GM21529 (cell line): ENCODE results near the gene STMN3.
"Not testable (repeated sequence)": the region's sequence is repeated elsewhere in the genome, so short reads cannot be mapped to it uniquely, and the experiment has no call there.

Experiments
- ATAC-seq: cut with Tn5 transposase; IDR thresholded peaks from one replicate; pipeline ENCODE4 v1.9.1; 2021; ENCODE audit not compliant: unreplicated experiment

The STMN3 gene

DNA sequence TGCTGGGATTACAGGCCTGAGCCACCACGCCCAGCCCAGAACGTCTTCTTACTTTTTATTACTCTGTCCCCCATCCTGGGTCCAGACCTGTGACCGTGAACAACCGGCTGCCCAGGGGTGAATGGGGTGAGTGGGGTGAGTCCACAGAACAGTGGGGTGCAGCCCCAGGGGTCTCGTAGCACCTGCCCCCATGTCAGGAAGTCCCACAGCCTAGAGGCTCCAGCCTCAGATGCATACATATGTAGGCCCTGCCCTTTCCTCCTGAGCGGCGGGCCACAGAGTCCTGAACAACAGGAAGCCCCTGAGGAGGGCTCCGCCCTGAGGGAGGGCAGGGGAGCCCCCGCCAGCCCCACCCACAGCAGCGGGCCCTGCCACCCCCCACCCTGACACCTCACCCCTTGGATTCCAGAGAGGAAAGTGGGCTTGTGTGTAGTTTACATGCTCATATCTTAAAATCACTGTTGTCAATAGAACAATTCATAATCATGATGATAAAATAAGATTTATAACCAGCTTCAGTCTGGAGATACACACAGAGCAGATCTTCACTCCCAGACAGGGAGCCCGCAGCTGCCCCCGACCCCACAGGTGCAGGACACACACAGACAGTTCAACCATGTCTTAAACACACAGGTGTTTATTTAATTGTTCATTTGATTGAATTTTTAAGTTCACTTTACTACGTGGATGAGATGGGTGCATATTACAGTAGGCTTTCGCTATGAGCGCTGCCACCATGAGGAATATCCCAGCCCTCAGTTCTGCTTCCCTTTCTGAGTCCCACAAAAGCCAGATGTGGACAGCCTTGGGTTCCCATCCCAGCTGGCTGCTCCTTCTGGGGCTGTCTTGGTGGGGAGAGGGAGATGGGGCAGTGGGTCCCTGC, 13.9 kb downstream of the STMN3 start:
- no peak for ATAC-seq

DNA sequence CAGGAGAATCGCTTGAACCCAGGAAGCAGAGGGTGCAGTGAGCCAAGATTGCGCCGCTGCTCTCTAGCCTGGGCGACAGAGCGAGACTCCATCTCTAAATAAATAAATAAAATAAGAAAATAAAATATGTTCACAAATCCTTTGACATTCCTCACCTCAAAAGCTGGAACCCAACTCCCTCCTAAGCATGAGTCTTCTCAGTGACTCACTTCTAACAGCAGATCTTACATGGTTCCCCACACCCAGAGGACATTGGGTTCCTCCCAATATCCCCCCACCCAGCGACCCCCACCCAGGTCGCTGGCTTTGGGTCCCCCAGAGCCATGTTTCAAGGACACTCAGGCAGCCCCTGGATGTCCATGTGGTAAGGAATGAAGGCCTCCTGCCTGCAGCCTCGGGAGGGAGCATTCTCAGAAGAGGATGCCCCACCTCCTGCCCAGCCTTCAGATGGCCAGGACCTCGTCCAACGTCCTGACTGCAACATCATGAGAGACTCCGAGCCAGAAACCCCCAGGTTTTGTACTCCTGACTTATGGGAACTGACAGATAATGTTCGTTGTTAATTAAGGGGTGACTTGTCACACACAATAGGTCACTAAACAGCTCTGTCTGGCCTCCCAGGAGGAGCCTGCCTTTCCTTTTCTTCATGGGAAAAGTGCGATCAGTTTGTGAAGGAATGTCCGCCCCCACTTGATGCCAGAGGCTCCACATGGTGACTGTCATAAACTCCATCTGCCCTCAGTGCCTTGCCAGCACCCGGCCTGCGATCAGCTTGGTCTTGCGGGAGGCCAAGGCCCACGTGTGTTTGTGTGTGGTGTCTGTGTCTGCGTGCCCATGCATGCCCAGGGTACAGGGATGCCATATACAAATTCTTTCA, 16.2 kb downstream of the STMN3 start:
- ATAC-seq: no peak

DNA sequence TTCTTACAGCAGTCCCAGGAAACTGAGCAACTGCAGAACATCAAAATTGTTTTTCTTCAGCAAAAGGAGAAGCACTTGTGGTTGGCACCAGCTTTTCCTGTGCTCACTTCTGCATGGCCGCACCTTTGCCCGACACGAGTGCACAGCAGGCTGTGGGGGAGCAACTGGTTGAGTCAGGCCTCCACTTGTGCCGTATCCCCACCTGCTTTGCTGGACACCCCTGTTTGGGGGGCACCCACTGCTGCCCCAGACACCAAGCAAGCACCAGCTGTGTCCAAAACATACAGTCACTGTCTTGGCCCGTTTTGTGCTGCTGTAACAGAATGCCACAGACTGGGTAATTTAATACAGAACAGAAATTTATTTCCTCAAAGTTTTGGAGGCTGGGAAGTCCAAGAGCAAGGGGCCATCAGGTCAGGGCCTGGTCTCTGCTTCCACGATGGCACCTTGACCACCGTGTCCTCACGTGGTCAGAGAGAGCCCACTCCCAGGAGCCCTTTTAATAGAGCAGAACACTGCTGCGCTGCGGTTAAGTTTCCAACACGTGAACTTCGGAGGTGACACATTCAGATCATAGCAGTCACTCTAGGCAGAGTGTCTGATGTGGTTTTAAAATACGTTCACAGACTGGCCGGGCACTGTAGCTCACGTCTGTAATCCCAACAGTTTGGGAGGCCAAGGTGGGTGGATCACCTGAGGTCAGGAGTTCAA, 17.6 kb downstream of the STMN3 start:
- no peak for ATAC-seq

DNA sequence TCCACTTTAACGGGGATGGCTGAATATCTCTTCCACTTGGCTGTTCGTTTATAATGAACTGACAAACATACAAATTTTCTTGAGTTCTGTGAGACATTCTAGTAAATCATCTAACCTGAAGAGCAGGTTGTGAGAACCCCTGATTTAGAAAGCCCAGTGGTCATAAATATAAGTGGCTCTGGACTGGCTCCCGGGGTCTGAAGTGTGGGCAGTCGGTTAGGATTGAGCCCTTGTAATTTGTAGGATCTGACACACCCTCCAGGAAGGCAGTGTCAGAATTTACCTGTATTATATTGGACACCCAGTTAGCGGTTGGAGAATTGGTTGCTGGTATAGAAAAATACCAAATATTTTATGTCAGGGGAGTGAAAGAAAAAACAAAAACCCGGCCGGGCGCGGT, 19.5 kb downstream of the STMN3 start:
- ATAC-seq: no peak

DNA sequence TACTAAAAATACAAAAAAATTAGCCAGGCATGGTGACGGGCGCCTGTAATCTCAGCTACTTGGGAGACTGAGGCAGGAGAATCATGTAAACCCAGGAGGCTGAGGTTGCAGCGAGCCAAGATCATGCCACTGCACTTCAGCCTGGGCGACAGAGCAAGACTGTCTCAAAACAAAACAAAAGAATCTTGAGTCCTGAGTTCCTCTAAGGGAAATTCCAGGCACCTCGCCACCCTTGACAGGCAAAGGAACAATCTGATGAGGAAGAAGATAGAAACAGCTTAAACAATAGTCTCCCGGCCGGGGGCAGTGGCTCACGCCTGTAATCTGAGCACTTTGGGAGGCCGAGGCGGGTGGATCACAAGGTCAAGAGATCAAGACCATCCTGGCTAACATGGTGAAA, 21.8 kb downstream of the STMN3 start:
- not testable (repeated sequence) for ATAC-seq

DNA sequence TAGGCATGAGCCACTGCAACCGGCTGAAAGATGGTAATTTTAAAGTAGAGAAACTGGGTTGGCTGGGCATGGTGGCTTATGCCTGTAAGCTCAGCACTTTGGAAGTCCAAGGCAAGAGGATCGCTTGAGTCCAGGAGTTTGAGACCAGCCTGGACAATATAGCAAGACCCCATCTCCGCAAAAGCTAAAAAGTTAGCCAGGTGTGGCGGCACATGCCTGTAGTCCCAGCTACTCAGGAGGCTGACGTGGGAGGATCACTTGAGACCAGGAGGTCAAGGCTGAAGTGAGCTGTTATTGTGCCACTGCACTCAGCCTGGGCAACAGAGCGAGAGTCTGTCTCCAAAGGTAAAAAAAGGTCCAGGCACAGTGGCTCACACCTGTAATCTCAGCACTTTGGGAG, 22.3 kb downstream of the STMN3 start:
- ATAC-seq: not testable (repeated sequence)

DNA sequence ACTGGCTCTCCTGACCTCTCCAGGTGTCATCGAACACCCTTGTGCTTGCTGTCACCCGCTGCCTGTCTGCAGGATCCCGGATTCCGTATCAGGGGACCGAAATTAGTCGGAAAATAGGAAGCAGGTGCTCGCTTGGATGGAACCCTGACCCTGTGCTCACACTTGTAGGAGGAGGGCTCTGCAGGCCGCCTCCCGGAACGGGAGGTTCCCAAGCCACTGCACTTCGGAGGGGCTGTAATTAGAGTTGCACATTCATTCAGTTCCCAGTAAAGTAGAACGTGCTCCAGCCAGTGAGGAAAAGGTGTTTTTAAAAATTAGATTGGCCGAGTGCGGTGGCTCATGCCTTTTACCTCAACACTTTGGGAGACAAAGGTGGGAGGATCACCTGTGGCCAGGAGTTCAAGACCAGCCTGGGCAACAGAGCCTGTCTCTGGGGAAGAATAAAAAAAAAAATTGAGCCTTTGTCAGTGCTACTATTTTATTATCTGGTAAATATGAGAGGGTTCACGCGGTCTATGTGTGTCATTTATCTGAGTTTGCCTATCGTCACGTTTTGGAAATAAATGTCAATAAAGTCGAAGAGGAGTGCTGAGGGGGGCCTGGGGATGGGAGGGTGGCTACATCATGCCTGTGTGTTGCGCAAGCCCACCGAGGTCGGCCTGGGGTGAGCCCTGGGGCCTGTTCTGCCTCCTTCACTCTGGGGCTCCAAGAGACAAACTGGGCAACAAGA, 24.8 kb downstream of the STMN3 start:
- no peak for ATAC-seq

DNA sequence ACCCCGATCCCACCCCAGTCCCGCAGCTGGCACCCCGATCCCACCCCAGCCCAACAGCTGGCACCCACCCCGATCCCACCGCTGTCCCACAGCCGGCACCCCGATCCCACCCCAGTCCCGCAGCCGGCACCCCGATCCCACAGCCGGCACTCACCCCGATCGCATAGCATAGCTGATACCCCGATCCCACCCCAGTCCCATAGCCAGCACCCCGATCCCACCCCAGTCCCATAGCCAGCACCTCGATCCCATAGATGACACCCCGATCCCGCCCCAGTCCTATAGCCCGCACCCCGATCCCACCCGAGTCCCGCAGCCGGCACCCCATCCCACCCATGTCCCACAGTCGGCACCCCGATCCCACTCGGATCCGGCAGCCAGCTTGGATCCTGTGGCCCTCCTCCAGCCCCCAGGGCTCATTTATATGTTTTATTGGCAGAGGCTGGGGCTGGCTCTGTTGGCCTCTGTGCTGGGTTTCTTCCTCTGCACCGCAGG, 25.4 kb downstream of the STMN3 start:
- ATAC-seq: no peak

DNA sequence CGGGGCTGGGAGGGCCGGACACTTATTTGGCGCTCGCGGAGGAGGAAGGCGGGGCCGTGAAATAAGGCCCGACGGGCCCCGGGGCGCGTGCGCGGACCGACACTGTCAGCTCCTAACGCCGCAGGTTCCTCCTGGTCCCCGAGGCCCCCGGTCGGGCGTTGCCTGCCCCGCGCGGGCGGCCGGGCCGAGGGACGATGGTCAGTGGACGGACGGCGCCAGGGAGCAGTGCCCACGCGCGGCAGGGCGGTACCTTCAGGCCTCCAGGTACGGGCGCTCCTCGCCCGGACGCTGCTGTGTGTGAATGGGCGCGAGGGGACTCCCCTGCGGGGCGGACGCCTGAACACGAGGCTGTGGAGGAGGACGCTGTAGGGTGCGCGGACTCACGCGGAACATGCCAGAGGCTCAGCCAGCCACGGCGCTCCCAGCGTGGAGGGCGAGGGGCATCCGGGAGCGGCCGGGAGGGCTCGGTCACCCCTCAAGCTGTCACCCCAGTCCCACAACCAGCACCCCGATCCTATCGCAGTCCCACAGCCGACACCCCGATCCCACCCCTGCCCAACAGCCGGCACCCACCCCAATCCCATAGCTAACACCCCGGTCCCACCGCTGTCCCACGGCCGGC, 26.0 kb downstream of the STMN3 start:
- peak; percentile 75 for ATAC-seq

DNA sequence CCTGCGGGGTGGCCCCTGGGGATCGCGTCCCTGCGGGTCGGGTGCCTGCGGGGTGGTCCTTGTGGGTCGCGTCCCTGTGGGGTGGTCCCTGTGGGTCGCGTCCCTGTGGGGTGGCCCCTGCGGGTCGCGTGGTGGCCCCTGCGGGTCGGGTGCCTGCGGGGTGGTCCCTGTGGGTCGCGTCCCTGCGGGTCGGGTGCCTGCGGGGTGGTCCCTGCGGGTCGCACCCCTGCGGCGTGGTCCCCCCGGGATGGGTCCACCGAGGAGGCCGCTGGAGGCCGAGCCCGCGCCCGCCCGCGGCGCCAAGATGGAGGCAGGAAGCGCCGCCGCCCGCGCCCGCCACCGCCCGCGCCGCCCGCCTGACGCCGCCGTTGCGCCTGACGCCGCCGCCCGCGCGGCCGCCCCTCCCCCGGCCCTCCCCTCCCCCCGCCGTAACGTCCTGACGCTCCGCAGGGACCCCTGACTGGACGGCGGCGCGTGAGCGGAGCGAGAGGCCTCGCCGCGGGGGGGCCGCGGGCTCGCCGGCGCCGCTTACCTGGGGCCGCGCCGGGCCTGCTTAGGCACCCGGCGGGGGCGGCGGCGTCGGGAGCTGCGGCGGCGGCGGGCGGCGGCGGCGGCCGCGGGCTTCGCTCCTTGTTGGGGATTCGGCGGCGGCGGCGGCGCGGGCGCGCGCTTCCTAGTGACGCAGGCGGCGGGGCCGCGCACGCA, 26.6 kb downstream of the STMN3 start, which contains the start of gene GMEB2:
GMEB2 (minus strand) TSS at position 678 of the 705 bp plus-strand sequence. CDS start 7,704 bp downstream, outside the sequence.
- peak; percentile 44 for ATAC-seq

DNA sequence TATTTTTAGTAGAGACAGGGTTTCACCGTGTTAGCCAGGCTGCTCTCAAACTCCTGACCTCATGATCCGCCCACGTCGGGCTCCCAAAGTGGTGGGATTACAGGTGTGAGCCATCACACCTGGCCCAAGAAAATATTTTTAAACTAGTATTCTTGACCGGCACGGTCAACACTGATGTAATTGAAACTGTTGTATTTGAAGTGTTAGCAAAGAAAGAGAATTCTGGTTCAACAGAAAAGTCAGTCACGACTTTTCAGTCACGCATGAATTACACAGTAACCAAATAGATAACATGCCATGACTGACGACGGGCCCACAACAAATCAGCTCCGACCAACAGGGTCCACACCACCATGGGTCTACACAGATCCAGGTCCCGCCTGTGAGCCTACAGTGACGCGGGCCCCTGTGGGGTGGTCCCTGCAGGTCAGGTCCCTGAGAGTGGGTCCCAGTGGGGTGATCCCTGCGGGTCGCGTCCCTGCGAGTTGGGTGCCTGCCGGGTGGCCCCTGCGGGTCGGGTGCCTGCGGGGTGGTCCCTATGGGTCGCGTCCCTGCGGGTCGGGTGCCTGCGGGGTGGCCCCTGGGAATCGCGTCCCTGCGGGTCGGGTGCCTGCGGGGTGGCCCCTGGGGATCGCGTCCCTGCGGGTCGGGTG, 27.3 kb downstream of the STMN3 start:
- no peak for ATAC-seq

DNA sequence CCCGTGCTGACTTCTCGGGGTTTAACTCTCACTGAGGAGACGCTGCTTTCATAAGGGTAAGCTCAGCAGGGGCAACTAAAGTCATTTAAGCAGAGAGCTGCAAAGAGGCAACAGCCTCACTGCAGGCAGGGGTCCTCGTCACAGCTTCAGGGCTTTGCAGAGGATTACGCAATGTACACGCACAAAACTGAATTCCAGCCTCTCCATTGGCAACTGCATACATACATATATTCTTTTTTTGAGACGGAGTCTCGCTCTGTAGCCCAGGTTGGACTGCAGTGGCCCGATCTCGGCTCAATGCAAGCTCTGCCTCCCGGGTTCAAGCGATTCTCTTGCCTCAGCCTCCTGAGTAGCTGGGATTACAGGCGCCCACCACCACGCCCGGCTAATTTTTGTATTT, 28.7 kb downstream of the STMN3 start:
- ATAC-seq: no peak

DNA sequence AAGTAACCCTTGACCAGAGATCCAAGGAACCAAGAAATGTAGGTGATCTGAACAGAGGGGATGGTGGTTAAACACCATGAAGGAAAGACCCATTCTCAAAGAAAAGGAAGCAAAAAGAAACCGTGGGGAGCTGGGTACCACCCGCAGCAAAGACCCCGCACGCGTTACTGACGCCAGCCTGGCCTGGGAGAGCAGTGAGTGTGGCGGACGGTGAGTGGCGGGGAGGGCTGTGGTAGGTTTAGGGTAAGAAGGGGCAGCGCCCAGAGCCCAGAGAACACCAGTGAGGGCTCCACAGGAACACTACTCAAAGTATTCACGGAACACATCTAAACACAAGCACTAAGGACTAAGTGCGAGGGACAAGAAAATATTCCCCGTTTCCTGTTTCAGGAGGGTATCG, 30.5 kb downstream of the STMN3 start:
- no peak for ATAC-seq

DNA sequence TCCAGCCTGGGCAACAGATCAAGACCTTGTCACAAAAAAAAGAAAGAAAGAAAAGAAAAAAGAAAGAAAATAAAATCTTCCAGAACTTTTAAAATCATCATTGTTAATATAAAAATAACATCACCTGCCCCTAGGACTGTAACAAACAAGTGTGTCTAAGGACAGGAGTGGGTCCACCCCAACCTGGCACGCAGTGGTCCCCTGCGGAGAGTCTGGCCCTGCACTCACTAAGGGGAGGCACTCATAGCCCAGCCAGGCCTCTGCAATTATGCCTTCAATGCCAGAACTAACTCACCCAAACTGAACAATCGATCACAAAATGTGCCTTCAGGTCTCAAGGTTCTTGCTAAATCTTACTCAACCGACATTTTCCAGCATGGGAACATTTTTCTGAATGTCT, 31.1 kb downstream of the STMN3 start:
- ATAC-seq: no peak

DNA sequence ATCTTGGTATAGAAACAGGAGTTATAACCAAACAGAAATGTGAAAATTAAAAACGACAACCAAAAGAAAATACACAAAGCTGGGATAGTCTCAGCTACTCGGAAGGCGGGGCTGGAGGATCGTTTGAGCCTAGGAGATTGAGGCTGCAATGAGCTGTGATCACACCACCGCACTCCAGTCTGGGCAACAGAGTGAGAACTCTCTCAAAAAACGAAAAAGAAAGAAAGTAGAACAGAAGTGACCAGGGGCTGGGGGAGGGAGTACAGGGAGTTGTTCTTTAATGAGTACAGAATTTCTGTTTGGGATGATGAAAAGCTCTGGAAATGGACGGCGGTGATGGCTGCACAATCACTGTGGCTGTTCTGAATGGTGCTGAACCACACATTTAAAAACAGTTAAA, 32.2 kb downstream of the STMN3 start:
- no peak for ATAC-seq

DNA sequence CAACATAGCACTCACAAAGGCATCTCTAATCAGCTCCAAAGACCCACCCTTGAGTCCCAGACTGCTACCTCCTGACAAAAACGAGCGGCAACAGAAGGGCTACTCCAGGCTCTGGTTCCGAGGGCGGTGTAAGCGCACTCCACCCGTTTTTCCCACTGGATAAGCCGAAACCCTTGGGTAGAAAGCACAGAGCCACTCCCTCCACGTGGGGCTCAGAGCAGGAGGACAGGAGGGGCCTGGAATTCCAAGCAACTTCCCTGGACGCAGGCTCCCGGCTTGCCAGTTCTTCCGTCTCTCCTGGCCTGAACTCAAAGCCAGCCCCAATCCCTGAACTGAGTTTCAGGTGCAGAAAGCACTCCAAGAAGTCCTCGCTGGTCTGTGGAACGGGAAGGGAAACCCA, 33.7 kb downstream of the STMN3 start:
- ATAC-seq: no peak

DNA sequence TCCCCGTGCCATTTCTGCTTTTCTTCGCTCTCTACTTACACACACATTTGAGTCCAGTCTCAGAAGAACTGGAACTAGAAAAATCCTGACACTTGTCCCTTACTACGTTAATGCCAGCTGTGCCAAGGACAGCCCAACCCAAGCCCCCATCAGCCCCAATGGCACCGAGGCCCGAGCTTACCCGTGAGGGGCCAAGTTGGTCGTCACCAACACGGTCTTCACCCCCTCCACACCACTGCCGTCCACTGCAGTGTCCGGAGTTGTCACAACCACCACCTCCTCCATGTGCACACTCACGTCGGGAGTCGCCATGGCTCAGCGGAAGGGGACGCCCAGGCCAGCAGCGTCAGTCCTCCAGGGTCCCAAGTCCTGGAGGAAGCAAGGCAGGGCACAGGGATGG, 34.1 kb downstream of the STMN3 start:
- ATAC-seq: no peak

DNA sequence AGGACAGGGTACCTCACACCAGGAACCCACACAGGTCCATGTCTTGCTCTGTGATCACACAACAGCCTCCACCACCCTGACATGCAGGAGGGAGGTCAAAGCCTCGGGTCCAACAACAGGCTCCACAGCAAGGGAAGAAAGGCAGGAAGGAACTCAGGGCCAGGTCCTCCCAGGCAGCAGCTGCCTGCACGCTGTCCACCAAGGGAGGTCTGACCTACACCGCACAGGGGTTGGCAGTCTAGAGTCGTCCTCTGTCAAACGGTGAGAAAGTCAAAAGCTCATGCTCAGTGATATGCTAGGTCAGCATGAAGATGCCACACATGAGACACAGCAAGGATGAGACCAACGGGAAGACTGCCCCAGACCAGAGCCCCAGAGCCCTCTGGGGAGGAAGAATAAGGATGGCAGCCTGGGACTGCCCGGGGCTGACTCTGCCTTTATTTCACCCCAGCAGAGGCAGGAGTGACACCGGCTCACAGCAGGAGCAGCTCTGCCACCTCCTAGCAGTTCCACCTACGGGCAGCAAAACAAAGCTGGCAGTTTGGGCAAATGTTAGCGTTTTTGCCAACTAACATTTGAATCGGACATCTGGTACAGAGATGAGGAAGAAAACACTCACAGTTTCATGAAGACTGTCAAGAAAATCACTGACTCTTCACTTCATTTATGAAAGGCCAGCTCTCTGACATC, 34.8 kb downstream of the STMN3 start:
- no peak for ATAC-seq
